ENCODE measurements around the gene TACR1. TPM values are rescaled to one million over a fixed set of nuclear protein-coding genes. Genes with fewer than 3 reads are reported as not detected.
"Not testable (repeated sequence)": the region's sequence is repeated elsewhere in the genome, so short reads cannot be mapped to it uniquely, and the experiment has no call there.

TACR1 gene
- total and polyA plus RNA-seq, 5 experiments from 2014 or later = 0.14 TPM; not detected in 4

GRCh38 chr2:75162259-75162658 is 37.1 kb downstream of the TACR1 start:
- POLR2A ChIA-PET = no interaction called here
- no peaks in the 10 kb centered on the region for H3K36me3 Mint-ChIP-seq
- DNase-seq = no peak

GRCh38 chr2:75157435-75157834 is 41.9 kb downstream of the TACR1 start:
- Mint-ChIP-seq H3K4me1 (no peaks in the 10 kb centered on the region), H3K27me3 (peaks cover 0 to 13% (median 0%) of the 10 kb centered on the region in 5 donors), H3K27ac (no peak overlapping the region), H3K4me3 (no peak overlapping the region), H3K36me3 (no peaks in the 10 kb centered on the region), H3K9me3 (no peaks in the 10 kb centered on the region)
- DNase-seq (no peak), ATAC-seq (no peak)
- POLR2A ChIA-PET = no interaction called here

More at GRCh38 chr2:75162259-75162658, 37.1 kb downstream of the TACR1 start:
- Mint-ChIP-seq H3K9me3 (no peaks in the 10 kb centered on the region), H3K4me1 (no peaks in the 10 kb centered on the region), H3K27ac (no peak overlapping the region), H3K27me3 (peaks cover 0 to 3% (median 0%) of the 10 kb centered on the region in 5 donors), H3K4me3 (no peak overlapping the region)
- no peak for ATAC-seq

GRCh38 chr2:75155115-75155514 is 44.2 kb downstream of the TACR1 start:
- ATAC-seq = no peak
- H3K27me3 Mint-ChIP-seq = peaks cover 0 to 13% (median 2%) of the 10 kb centered on the region in 5 donors
- POLR2A ChIA-PET = no interaction called here
- H3K4me3 Mint-ChIP-seq = no peak overlapping the region
- H3K4me1 Mint-ChIP-seq = no peaks in the 10 kb centered on the region
- H3K27ac Mint-ChIP-seq = no peak overlapping the region
- H3K36me3 Mint-ChIP-seq = peaks cover 0 to 7% (median 6%) of the 10 kb centered on the region in 3 donors
- H3K9me3 Mint-ChIP-seq = peaks cover 0 to 8% (median 0%) of the 10 kb centered on the region in 9 donors
- DNase-seq = no peak

GRCh38 chr2:75153221-75153620 is 46.1 kb downstream of the TACR1 start:
- peaks cover 0 to 15% (median 0%) of the 10 kb centered on the region in 9 donors for H3K9me3 Mint-ChIP-seq
- no peak overlapping the region for H3K4me3 Mint-ChIP-seq
- POLR2A ChIA-PET = no interaction called here
- H3K27me3 Mint-ChIP-seq = peaks cover 0 to 13% (median 1%) of the 10 kb centered on the region in 5 donors
- ATAC-seq (no peak), DNase-seq (no peak)
- H3K36me3 Mint-ChIP-seq = peaks cover 0 to 13% (median 6%) of the 10 kb centered on the region in 3 donors
- no peak overlapping the region for H3K27ac Mint-ChIP-seq
- H3K4me1 Mint-ChIP-seq = peaks cover 0 to 7% (median 0%) of the 10 kb centered on the region in 4 donors

GRCh38 chr2:75152243-75152642 is 47.1 kb downstream of the TACR1 start:
- Mint-ChIP-seq H3K27me3 (peaks cover 0 to 13% (median 1%) of the 10 kb centered on the region in 5 donors), H3K9me3 (peaks cover 0 to 18% (median 2%) of the 10 kb centered on the region in 9 donors), H3K36me3 (peaks cover 0 to 18% (median 6%) of the 10 kb centered on the region in 3 donors)
- H3K4me1 Mint-ChIP-seq, H3K4me3 Mint-ChIP-seq, ATAC-seq, POLR2A ChIA-PET, DNase-seq, H3K27ac Mint-ChIP-seq: not testable (repeated sequence)

- H3K4me3 Mint-ChIP-seq, H3K27ac Mint-ChIP-seq, ATAC-seq, H3K27me3 Mint-ChIP-seq, H3K4me1 Mint-ChIP-seq, POLR2A ChIA-PET, DNase-seq: not testable (repeated sequence)
- H3K9me3 Mint-ChIP-seq = peaks cover 0 to 18% (median 2%) of the 10 kb centered on the region in 9 donors
- peaks cover 0 to 18% (median 6%) of the 10 kb centered on the region in 3 donors for H3K36me3 Mint-ChIP-seq
Observed at GRCh38 chr2:75147884-75148283, 51.4 kb downstream of the TACR1 start.

- no peak overlapping the region for H3K4me3 Mint-ChIP-seq
- DNase-seq (no peak), ATAC-seq (no peak)
- H3K27me3 Mint-ChIP-seq = peaks cover 0 to 4% (median 0%) of the 10 kb centered on the region in 5 donors
- H3K9me3 Mint-ChIP-seq = peaks cover 0 to 18% (median 2%) of the 10 kb centered on the region in 9 donors
- H3K4me1 Mint-ChIP-seq = peaks cover 0 to 7% (median 0%) of the 10 kb centered on the region in 4 donors
- H3K36me3 Mint-ChIP-seq = peaks cover 0 to 18% (median 6%) of the 10 kb centered on the region in 3 donors
- POLR2A ChIA-PET = no interaction called here
- H3K27ac Mint-ChIP-seq = no peak overlapping the region
Observed at GRCh38 chr2:75146606-75147332, 52.6 kb downstream of the TACR1 start.

GRCh38 chr2:75146221-75146605 is 53.1 kb downstream of the TACR1 start:
- H3K27me3 Mint-ChIP-seq, H3K4me1 Mint-ChIP-seq, POLR2A ChIA-PET, H3K27ac Mint-ChIP-seq, DNase-seq, H3K4me3 Mint-ChIP-seq, ATAC-seq: not testable (repeated sequence)
- Mint-ChIP-seq H3K36me3 (peaks cover 0 to 18% (median 6%) of the 10 kb centered on the region in 3 donors), H3K9me3 (peaks cover 0 to 18% (median 2%) of the 10 kb centered on the region in 9 donors)

GRCh38 chr2:75142081-75142480 is 57.2 kb downstream of the TACR1 start:
- no peak for DNase-seq
- no peaks in the 10 kb centered on the region for H3K4me1 Mint-ChIP-seq
- POLR2A ChIA-PET = no interaction called here
- H3K27ac Mint-ChIP-seq = no peak overlapping the region
- H3K36me3 Mint-ChIP-seq = no peaks in the 10 kb centered on the region
- no peak overlapping the region for H3K4me3 Mint-ChIP-seq
- peaks cover 0 to 4% (median 0%) of the 10 kb centered on the region in 5 donors for H3K27me3 Mint-ChIP-seq
- no peak for ATAC-seq
- H3K9me3 Mint-ChIP-seq = no peaks in the 10 kb centered on the region

- Mint-ChIP-seq H3K9me3 (no peaks in the 10 kb centered on the region), H3K4me3 (no peak overlapping the region), H3K27ac (no peak overlapping the region), H3K4me1 (peaks cover 0 to 2% (median 0%) of the 10 kb centered on the region in 4 donors), H3K27me3 (peaks cover 0 to 4% (median 1%) of the 10 kb centered on the region in 5 donors), H3K36me3 (no peaks in the 10 kb centered on the region)
- ATAC-seq = no peak
- POLR2A ChIA-PET = no interaction called here
- DNase-seq = no peak
Observed at GRCh38 chr2:75140288-75140687, 59.0 kb downstream of the TACR1 start.

- H3K4me1 Mint-ChIP-seq = peaks cover 0 to 2% (median 0%) of the 10 kb centered on the region in 4 donors
- no peak for ATAC-seq
Observed at GRCh38 chr2:75139171-75139570, 60.1 kb downstream of the TACR1 start.

GRCh38 chr2:75138528-75138927 is 60.8 kb downstream of the TACR1 start:
- Mint-ChIP-seq H3K9me3 (no peaks in the 10 kb centered on the region), H3K4me1 (peaks cover 0 to 2% (median 0%) of the 10 kb centered on the region in 4 donors), H3K27ac (no peak overlapping the region), H3K36me3 (no peaks in the 10 kb centered on the region), H3K27me3 (peaks cover 0 to 4% (median 1%) of the 10 kb centered on the region in 5 donors), H3K4me3 (no peak overlapping the region)
- POLR2A ChIA-PET = no interaction called here
- ATAC-seq (no peak), DNase-seq (no peak)

More at GRCh38 chr2:75139171-75139570, 60.1 kb downstream of the TACR1 start:
- H3K4me3 Mint-ChIP-seq = no peak overlapping the region
- no peaks in the 10 kb centered on the region for H3K36me3 Mint-ChIP-seq
- H3K27me3 Mint-ChIP-seq = peaks cover 0 to 4% (median 1%) of the 10 kb centered on the region in 5 donors
- no peaks in the 10 kb centered on the region for H3K9me3 Mint-ChIP-seq
- no peak overlapping the region for H3K27ac Mint-ChIP-seq
- DNase-seq = no peak
- POLR2A ChIA-PET = no interaction called here

GRCh38 chr2:75135776-75136400 is 63.4 kb downstream of the TACR1 start:
- Mint-ChIP-seq H3K27me3 (peaks cover 0 to 4% (median 0%) of the 10 kb centered on the region in 5 donors), H3K4me1 (peaks cover 0 to 2% (median 0%) of the 10 kb centered on the region in 4 donors), H3K27ac (peak overlapping the region in 1 of 10 donors; percentile 22), H3K36me3 (no peaks in the 10 kb centered on the region), H3K4me3 (no peak overlapping the region), H3K9me3 (no peaks in the 10 kb centered on the region)
- POLR2A ChIA-PET = no interaction called here
- ATAC-seq (no peak), DNase-seq (no peak)

Measured in naive thymus-derived CD8-positive, alpha-beta T cell (primary cell).